NCI-H446 treated with DMSO at 0.1 percent for 48 hours (cell line): ENCODE measurements around the gene ZACN.
"Not testable (repeated sequence)": the region's sequence is repeated elsewhere in the genome, so short reads cannot be mapped to it uniquely, and the experiment has no call there.

Experiments used
- DNase-seq: peaks from one replicate; lab custom pipeline; 2025; lab: John Stamatoyannopoulos, UW

Gene ZACN

GRCh38 chr17:76078860-76079534 lies at the start of gene ZACN:
TSS of gene ZACN (plus strand) at chr17:76079182. CDS start at chr17:76079265, 83 bp downstream.
- no peak for DNase-seq

GRCh38 chr17:76032073-76032779 lies 46.8 kb upstream of the ZACN start:
- DNase-seq = peak; percentile 3

GRCh38 chr17:76032780-76033108 lies 46.2 kb upstream of the ZACN start:
- DNase-seq = no peak

GRCh38 chr17:76033139-76033538 lies 45.8 kb upstream of the ZACN start:
- no peak for DNase-seq

GRCh38 chr17:76034428-76035350 lies 44.3 kb upstream of the ZACN start:
- DNase-seq = no peak

- no peak for DNase-seq
Observed at GRCh38 chr17:76036497-76037261, 42.3 kb upstream of the ZACN start.

GRCh38 chr17:76038050-76038449 lies 40.9 kb upstream of the ZACN start:
- no peak for DNase-seq

- DNase-seq = no peak
Observed at GRCh38 chr17:76039121-76039520, 39.9 kb upstream of the ZACN start.

GRCh38 chr17:76040376-76040775 lies 38.6 kb upstream of the ZACN start:
- no peak for DNase-seq

GRCh38 chr17:76042868-76043267 lies 36.1 kb upstream of the ZACN start:
- not testable (repeated sequence) for DNase-seq

GRCh38 chr17:76044475-76045007 lies 34.4 kb upstream of the ZACN start:
- DNase-seq = not testable (repeated sequence)

GRCh38 chr17:76046064-76046463 lies 32.9 kb upstream of the ZACN start:
- no peak for DNase-seq

- no peak for DNase-seq
Observed at GRCh38 chr17:76048025-76048605, 30.9 kb upstream of the ZACN start.

GRCh38 chr17:76048711-76049110 lies 30.3 kb upstream of the ZACN start:
- DNase-seq = no peak

- no peak for DNase-seq
Observed at GRCh38 chr17:76049239-76049638, 29.7 kb upstream of the ZACN start.

- DNase-seq = no peak
Observed at GRCh38 chr17:76049836-76050537, 29.0 kb upstream of the ZACN start.

- DNase-seq = no peak
Observed at GRCh38 chr17:76050538-76051467, 28.2 kb upstream of the ZACN start.

GRCh38 chr17:76051561-76051960 lies 27.4 kb upstream of the ZACN start:
- no peak for DNase-seq
